Esophagus squamous epithelium (tissue), 5 donors: ENCODE measurements around the gene SPIB. TPM values are rescaled to one million over a fixed set of nuclear protein-coding genes. Genes with fewer than 3 reads are reported as not detected.

Experiments used
- DNase-seq: peaks from one replicate; lab custom pipeline; 2025; lab: John Stamatoyannopoulos, UW
- H3K27ac ChIP-seq, 4 donors: fragments of 200-600 bp; sonication (generic); one replicate each; pipeline ENCODE4 v1.5.1; 2016 to 2019; ENCODE audit warnings: mild to moderate bottlenecking in 1 of 4
- H3K27me3 ChIP-seq, 4 donors: fragments of 200-600 bp; sonication (generic); 1 replicate in 3 of 4; 2 replicates in 1 of 4; pipeline versions ENCODE4 v1.5.1 to v1.6.0; 2017 to 2021; ENCODE audit warnings: antibody characterized with exemption in 1 of 4
- H3K36me3 ChIP-seq, 3 donors: fragments of 200-600 bp; sonication (generic); one replicate each; pipeline ENCODE4 v1.5.1; 2016 to 2019
- H3K4me1 ChIP-seq, 3 donors: fragments of 200-600 bp; sonication (generic); one replicate each; pipeline ENCODE4 v1.5.1; 2017 to 2019
- H3K4me3 ChIP-seq, 4 donors: fragments of 200-600 bp; sonication (generic); 1 replicate in 3 of 4; 2 replicates in 1 of 4; pipeline ENCODE4 v1.5.1; 2016 to 2019; ENCODE audit warnings: mild to moderate bottlenecking in 2 of 4, moderate library complexity in 1 of 4
- H3K9me3 ChIP-seq, 3 donors: fragments of 200-600 bp; sonication (generic); one replicate each; pipeline ENCODE4 v1.5.1; 2016 to 2019
- POLR2A ChIP-seq, 4 donors: fragments of 450-650 bp; IDR thresholded peaks; one replicate each; pipeline ENCODE4 v1.6.1; 2017; ENCODE audit warnings: antibody characterized with exemption in 4 of 4, mild to moderate bottlenecking in 4 of 4, moderate library complexity in 3 of 4
- WGBS, 2 donors: methylation state at CpG; one replicate each; pipeline ENCODE4 v1.1.5; 2018; 5-methylcytosine and 5-hydroxymethylcytosine counted together
- intact Hi-C: fragments of 100-400 bp; cut with DNase I; formaldehyde crosslinking; loops from one replicate; pipeline ENCODE4 v1.15.0; 2022
- total RNA-seq, 4 donors: library from RNA; depleted of rRNA; stranded (reverse); fragments of >200 nt; gene quantifications; one replicate each; pipeline ENCODE4 v1.1.0, GENCODE V29; 2016
- TF ChIP-seq, protein P1 (sequence below), 6 experiments: fragments of 450-650 bp in 4 of 6; fragments of 200-600 bp in 2 of 6; sonication (generic) in 2 of 6; IDR thresholded peaks; one replicate each; pipeline ENCODE4 v1.5.1; 2016 to 2019; ENCODE audit warnings: antibody characterized with exemption in 6 of 6, mild to moderate bottlenecking in 4 of 6, moderate library complexity in 4 of 6
- donor health status: DM: yes; HTN: yes; CAD: no.

Gene SPIB
- total RNA-seq, 4 donors from 2014 or later: 0.32 TPM; not detected in 3

DNA sequence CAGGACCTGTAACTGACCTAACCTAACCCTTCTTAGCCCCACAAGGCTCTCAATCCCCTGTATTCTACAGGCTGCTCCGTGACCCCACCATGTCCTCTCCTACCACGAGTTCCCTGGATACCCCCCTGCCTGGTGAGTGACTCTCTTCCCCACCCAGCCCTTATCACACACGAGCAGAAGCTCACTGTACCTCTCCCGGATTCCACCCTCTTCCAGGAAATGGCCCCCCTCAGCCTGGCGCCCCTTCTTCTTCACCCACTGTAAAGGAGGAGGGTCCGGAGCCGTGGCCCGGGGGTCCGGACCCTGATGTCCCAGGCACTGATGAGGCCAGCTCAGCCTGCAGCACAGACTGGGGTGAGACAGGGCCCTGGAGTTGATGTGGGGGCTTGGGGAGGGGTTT lies 41.2 kb upstream of the SPIB start:
- Histone ChIP-seq H3K4me3 (no peak overlapping the region), H3K9me3 (no peaks in the 10 kb centered on the region), H3K27me3 (no peaks in the 10 kb centered on the region), H3K36me3 (peaks cover 27 to 54% (median 45%) of the 10 kb centered on the region in 3 donors), H3K27ac (peak overlapping the region in 3 of 4 donors; percentile 99 to 100 (median 100)), H3K4me1 (peaks cover 0 to 30% (median 3%) of the 10 kb centered on the region in 3 donors)
- DNase-seq: no peak
- WGBS, 2 donors: 73 to 86% methylated on average over 2 to 8 of the region's 9 CpGs
- TF ChIP-seq, protein P1, sequence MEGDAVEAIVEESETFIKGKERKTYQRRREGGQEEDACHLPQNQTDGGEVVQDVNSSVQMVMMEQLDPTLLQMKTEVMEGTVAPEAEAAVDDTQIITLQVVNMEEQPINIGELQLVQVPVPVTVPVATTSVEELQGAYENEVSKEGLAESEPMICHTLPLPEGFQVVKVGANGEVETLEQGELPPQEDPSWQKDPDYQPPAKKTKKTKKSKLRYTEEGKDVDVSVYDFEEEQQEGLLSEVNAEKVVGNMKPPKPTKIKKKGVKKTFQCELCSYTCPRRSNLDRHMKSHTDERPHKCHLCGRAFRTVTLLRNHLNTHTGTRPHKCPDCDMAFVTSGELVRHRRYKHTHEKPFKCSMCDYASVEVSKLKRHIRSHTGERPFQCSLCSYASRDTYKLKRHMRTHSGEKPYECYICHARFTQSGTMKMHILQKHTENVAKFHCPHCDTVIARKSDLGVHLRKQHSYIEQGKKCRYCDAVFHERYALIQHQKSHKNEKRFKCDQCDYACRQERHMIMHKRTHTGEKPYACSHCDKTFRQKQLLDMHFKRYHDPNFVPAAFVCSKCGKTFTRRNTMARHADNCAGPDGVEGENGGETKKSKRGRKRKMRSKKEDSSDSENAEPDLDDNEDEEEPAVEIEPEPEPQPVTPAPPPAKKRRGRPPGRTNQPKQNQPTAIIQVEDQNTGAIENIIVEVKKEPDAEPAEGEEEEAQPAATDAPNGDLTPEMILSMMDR (IDR thresholded peaks at IDR 0.05): no peak
- no peak for TF ChIP-seq POLR2A (IDR thresholded peaks at IDR 0.05)
- intact Hi-C loops: no loop called here

DNA sequence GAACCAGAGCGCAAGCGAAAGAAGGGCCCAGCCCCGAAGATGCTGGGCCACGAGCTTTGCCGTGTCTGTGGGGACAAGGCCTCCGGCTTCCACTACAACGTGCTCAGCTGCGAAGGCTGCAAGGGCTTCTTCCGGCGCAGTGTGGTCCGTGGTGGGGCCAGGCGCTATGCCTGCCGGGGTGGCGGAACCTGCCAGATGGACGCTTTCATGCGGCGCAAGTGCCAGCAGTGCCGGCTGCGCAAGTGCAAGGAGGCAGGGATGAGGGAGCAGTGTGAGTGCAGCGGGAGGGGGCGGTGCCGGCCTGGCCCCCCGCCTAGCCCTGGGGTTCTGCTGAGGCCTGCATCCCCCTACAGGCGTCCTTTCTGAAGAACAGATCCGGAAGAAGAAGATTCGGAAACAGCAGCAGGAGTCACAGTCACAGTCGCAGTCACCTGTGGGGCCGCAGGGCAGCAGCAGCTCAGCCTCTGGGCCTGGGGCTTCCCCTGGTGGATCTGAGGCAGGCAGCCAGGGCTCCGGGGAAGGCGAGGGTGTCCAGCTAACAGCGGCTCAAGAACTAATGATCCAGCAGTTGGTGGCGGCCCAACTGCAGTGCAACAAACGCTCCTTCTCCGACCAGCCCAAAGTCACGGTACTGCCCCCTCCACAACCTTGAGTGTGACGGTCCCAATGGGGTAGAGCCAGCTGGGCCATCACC lies 40.4 kb upstream of the SPIB start:
- no peak for DNase-seq
- intact Hi-C loops: no loop called here
- Histone ChIP-seq H3K4me3 (no peak overlapping the region), H3K4me1 (peaks cover 0 to 34% (median 3%) of the 10 kb centered on the region in 3 donors), H3K9me3 (no peaks in the 10 kb centered on the region), H3K27me3 (no peaks in the 10 kb centered on the region), H3K27ac (no peak overlapping the region), H3K36me3 (peaks cover 27 to 59% (median 49%) of the 10 kb centered on the region in 3 donors)
- 88 to 96% methylated on average over 19 to 21 of the region's 36 CpGs for WGBS, 2 donors
- no peak for TF ChIP-seq POLR2A (IDR thresholded peaks at IDR 0.05)
- TF ChIP-seq, protein P1 (IDR thresholded peaks at IDR 0.05): no peak

DNA sequence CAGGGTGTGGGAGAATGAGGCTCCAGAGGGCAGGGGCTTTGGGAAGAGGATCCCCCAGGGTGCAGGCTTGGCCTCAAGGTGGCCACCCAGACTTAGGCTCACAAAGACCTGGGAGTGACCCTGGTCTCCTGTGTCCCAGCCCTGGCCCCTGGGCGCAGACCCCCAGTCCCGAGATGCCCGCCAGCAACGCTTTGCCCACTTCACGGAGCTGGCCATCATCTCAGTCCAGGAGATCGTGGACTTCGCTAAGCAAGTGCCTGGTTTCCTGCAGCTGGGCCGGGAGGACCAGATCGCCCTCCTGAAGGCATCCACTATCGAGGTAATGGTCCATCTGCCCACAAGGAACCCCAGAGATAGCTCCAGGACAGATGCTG lies 39.9 kb upstream of the SPIB start:
- Histone ChIP-seq H3K9me3 (no peaks in the 10 kb centered on the region), H3K27ac (no peak overlapping the region), H3K27me3 (no peaks in the 10 kb centered on the region), H3K4me1 (peaks cover 0 to 39% (median 3%) of the 10 kb centered on the region in 3 donors), H3K4me3 (no peak overlapping the region), H3K36me3 (peaks cover 27 to 59% (median 49%) of the 10 kb centered on the region in 3 donors)
- 100% methylated on average over 1 of the region's 10 CpGs; no CpG with 5 or more reads in 1 of the 2 donors for WGBS, 2 donors
- no peak for DNase-seq
- TF ChIP-seq, protein P1 (IDR thresholded peaks at IDR 0.05): no peak
- no peak for TF ChIP-seq POLR2A (IDR thresholded peaks at IDR 0.05)
- intact Hi-C loops: no loop called here

DNA sequence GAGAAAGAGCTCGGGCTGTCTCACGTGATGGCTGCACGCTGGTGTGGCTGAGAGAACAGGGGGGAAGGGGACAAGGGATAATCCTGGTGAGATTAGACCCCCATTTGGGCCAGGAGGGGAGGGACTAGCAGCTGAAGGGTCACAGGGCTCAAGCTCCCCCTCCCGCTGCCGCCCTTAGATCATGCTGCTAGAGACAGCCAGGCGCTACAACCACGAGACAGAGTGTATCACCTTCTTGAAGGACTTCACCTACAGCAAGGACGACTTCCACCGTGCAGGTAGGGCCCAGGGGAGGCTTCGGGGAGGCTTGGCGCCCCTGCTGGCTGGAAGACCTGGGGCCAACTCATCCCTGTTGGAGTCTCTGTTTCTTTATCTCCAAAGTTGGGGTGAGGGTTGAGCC lies 39.1 kb upstream of the SPIB start:
- no peak overlapping the region for H3K4me3 ChIP-seq
- 80 to 82% methylated on average over 5 to 7 of the region's 11 CpGs for WGBS, 2 donors
- peaks cover 1 to 43% (median 4%) of the 10 kb centered on the region in 3 donors for H3K4me1 ChIP-seq
- no peak overlapping the region for H3K27ac ChIP-seq
- intact Hi-C loops: no loop called here
- no peak for DNase-seq
- no peak for TF ChIP-seq POLR2A (IDR thresholded peaks at IDR 0.05)
- TF ChIP-seq, protein P1 (IDR thresholded peaks at IDR 0.05): no peak
- peaks cover 27 to 59% (median 49%) of the 10 kb centered on the region in 3 donors for H3K36me3 ChIP-seq
- no peaks in the 10 kb centered on the region for H3K9me3 ChIP-seq
- H3K27me3 ChIP-seq: no peaks in the 10 kb centered on the region

DNA sequence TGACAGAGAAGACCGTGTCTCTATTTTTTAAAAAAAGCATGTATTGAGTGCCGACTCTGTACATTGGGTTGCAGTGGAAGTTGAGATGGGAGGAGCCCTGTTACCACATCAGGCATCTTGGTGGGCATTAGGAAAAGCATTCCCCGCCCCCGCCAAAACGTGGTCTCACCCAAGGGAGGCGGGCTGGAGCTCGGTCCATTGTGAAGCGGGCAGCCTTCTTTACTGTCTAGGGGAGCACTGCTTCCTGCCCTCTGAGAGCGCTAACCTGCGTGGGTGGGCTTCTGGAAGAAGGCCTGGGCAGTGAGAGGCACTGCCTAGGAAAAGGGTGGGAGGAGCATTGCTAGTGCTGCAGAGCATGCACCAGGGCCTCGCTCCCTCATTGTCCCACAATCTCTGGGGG lies 38.6 kb upstream of the SPIB start:
- Histone ChIP-seq H3K36me3 (peaks cover 27 to 59% (median 49%) of the 10 kb centered on the region in 3 donors), H3K4me3 (no peak overlapping the region), H3K27ac (no peak overlapping the region), H3K9me3 (no peaks in the 10 kb centered on the region), H3K27me3 (no peaks in the 10 kb centered on the region), H3K4me1 (peaks cover 7 to 49% (median 9%) of the 10 kb centered on the region in 3 donors)
- TF ChIP-seq POLR2A (IDR thresholded peaks at IDR 0.05): no peak
- TF ChIP-seq, protein P1 (IDR thresholded peaks at IDR 0.05): no peak
- intact Hi-C loops: no loop called here
- 84 to 100% methylated on average over 1 to 8 of the region's 11 CpGs for WGBS, 2 donors
- DNase-seq: no peak
